GM23338 (cell line): ENCODE measurements around the gene INSM2. TPM values are rescaled to one million over a fixed set of nuclear protein-coding genes. Genes with fewer than 3 reads are reported as not detected.

Source experiments
- ATAC-seq: fragments of 200-7000 bp; cut with Tn5 transposase; 3 replicates; pipeline ENCODE4 v1.9.1; 2020
- DNase-seq: peaks from one replicate; pipeline ENCODE4 v3.0.0-alpha.2; 2015; ENCODE audit warnings: low spot score
- H2AFZ ChIP-seq: fragments of 200-600 bp; sonication (generic); 2 replicates; pipeline ENCODE4 v1.8.0; 2016; ENCODE audit warnings: antibody characterized with exemption, mild to moderate bottlenecking, moderate library complexity
- H3F3A ChIP-seq: fragments of 200-600 bp; sonication (generic); replicated peaks from 2 replicates; pipeline ENCODE4 v1.8.0; 2017; ENCODE audit warnings: antibody characterized with exemption, mixed run types, low read depth
- H3K27ac ChIP-seq: fragments of 200-600 bp; sonication (generic); 2 replicates; pipeline ENCODE4 v1.6.1; 2016; ENCODE audit warnings: low read depth
- H3K27me3 ChIP-seq: fragments of 200-600 bp; sonication (generic); 2 replicates; pipeline ENCODE4 v1.8.0; 2016; ENCODE audit warnings: mild to moderate bottlenecking, mixed run types, moderate library complexity; ENCODE audit not compliant: insufficient read depth
- H3K36me3 ChIP-seq: fragments of 200-600 bp; sonication (generic); 2 replicates; pipeline ENCODE4 v1.8.0; 2016; ENCODE audit warnings: mild to moderate bottlenecking; ENCODE audit not compliant: insufficient read depth
- H3K4me1 ChIP-seq: fragments of 200-600 bp; sonication (generic); 2 replicates; pipeline ENCODE4 v1.8.0; 2016; ENCODE audit warnings: mild to moderate bottlenecking, moderate library complexity; ENCODE audit not compliant: insufficient read depth
- H3K4me2 ChIP-seq: fragments of 200-600 bp; sonication (generic); 2 replicates; pipeline ENCODE4 v1.7.1; 2017; ENCODE audit warnings: mixed run types
- H3K4me3 ChIP-seq: fragments of 200-600 bp; sonication (generic); 2 replicates; pipeline ENCODE4 v1.6.1; 2016; ENCODE audit warnings: mixed run types
- H3K79me2 ChIP-seq: fragments of 200-600 bp; sonication (generic); replicated peaks from 2 replicates; pipeline ENCODE4 v1.8.0; 2017; ENCODE audit warnings: mild to moderate bottlenecking; ENCODE audit not compliant: insufficient read depth
- H3K9me2 ChIP-seq: fragments of 200-600 bp; sonication (generic); 2 replicates; pipeline ENCODE4 v1.8.0; 2017; ENCODE audit not compliant: insufficient read depth
- H4K20me1 ChIP-seq: fragments of 200-600 bp; sonication (generic); replicated peaks from 2 replicates; pipeline ENCODE4 v1.8.0; 2017; ENCODE audit warnings: mild to moderate bottlenecking; ENCODE audit not compliant: insufficient read depth
- H3K27ac Mint-ChIP-seq: 2 replicates; pipeline ENCODE4 v1.8.0; 2020; ENCODE audit warnings: inconsistent platforms, mild to moderate bottlenecking, moderate library complexity, mixed read lengths
- H3K27me3 Mint-ChIP-seq: 3 replicates; pipeline ENCODE4 v1.8.0; 2022; ENCODE audit warnings: low read depth, mild to moderate bottlenecking, moderate library complexity, mixed read lengths, inconsistent platforms; ENCODE audit not compliant: insufficient read depth, poor library complexity
- H3K36me3 Mint-ChIP-seq: 3 replicates; pipeline ENCODE4 v1.8.0; 2021; ENCODE audit warnings: low read depth, mild to moderate bottlenecking, inconsistent platforms, moderate library complexity, mixed read lengths
- H3K4me1 Mint-ChIP-seq: 3 replicates; pipeline ENCODE4 v1.8.0; 2020; ENCODE audit warnings: mild to moderate bottlenecking, inconsistent platforms, mixed read lengths
- H3K4me3 Mint-ChIP-seq: 3 replicates; pipeline ENCODE4 v1.8.0; 2021; ENCODE audit warnings: moderate library complexity, mild to moderate bottlenecking, inconsistent platforms, mixed read lengths
- H3K9me3 Mint-ChIP-seq: 3 replicates; pipeline ENCODE4 v1.8.0; 2020; ENCODE audit warnings: moderate library complexity, mild to moderate bottlenecking, inconsistent platforms, mixed read lengths
- CREB1 ChIP-seq: fragments of 250-450 bp; sonication (Bioruptor Pico); IDR thresholded peaks from 2 replicates; pipeline ENCODE4 v1.5.0; 2020; ENCODE audit warnings: low read depth, mild to moderate bottlenecking, moderate library complexity
- CTCF ChIP-seq, 2 experiments: fragments of 200-600 bp in 1 of 2; sonication (generic) in 1 of 2; conservative IDR thresholded peaks; 2 replicates each; pipeline versions ENCODE4 v1.5.1 to v1.6.1; 2016 to 2017; ENCODE audit warnings: antibody characterized with exemption in 2 of 2, low read depth in 2 of 2, mild to moderate bottlenecking in 2 of 2, moderate library complexity in 1 of 2
- ETS1 ChIP-seq: IDR thresholded peaks from 2 replicates; pipeline ENCODE4 v1.6.1; 2016; ENCODE audit warnings: antibody characterized with exemption
- EZH2phosphoT487 ChIP-seq: fragments of 200-600 bp; sonication (generic); IDR thresholded peaks from one replicate; pipeline ENCODE4 v1.8.1; 2018; ENCODE audit warnings: antibody characterized with exemption; ENCODE audit not compliant: unreplicated experiment
- JUNB ChIP-seq: IDR thresholded peaks from one replicate; pipeline ENCODE4 v1.6.1; 2016; ENCODE audit warnings: antibody characterized with exemption; ENCODE audit not compliant: unreplicated experiment
- NANOG ChIP-seq: IDR thresholded peaks from 2 replicates; pipeline ENCODE4 v1.6.1; 2016; ENCODE audit warnings: antibody characterized with exemption, borderline replicate concordance
- POLR2AphosphoS5 ChIP-seq: IDR thresholded peaks from 2 replicates; pipeline ENCODE4 v1.6.1; 2016; ENCODE audit warnings: antibody characterized with exemption, low read depth
- ZNF114 ChIP-seq: fragments of 250-450 bp; sonication (Bioruptor Pico); IDR thresholded peaks from 2 replicates; pipeline ENCODE4 v1.5.0; 2020; ENCODE audit warnings: mild to moderate bottlenecking, moderate library complexity
- ZNF331 ChIP-seq: fragments of 250-450 bp; sonication (Bioruptor Pico); IDR thresholded peaks from 2 replicates; pipeline ENCODE4 v1.5.0; 2020; ENCODE audit warnings: low read depth, mild to moderate bottlenecking, moderate library complexity
- ZNF462 ChIP-seq: fragments of 250-450 bp; sonication (Bioruptor Pico); IDR thresholded peaks from 2 replicates; pipeline ENCODE4 v1.5.0; 2020; ENCODE audit warnings: mild to moderate bottlenecking, moderate library complexity
- polyA plus RNA-seq: library from polyadenylated mRNA; unstranded; fragments of >200 nt; fragmentation: Nextera tagmentation; extraction: Ambion mirVana; gene quantifications from 2 replicates; pipeline ENCODE4 v1.2.1, GENCODE V29; 2016
- total RNA-seq: library from RNA; depleted of rRNA; stranded (reverse); fragments of >200 nt; shearing (Covaris generic); gene quantifications from 2 replicates; pipeline ENCODE4 v1.2.3, GENCODE V29; 2014

The INSM2 gene
- total and polyA plus RNA-seq, 2 experiments from 2014 or later, result not detected

GRCh38 chr14:35549551-35549950, 15.6 kb downstream of the INSM2 start:
- Histone ChIP-seq H3K36me3 (no peaks in the 10 kb centered on the region), H3K4me2 (no peak overlapping the region), H3K27ac (peak overlapping the region; percentile 8; the same call in 1 of the 2 replicates), H3K4me3 (no peak overlapping the region), H3K27me3 (no peaks in the 10 kb centered on the region), H3F3A (no peaks in the 10 kb centered on the region), H3K4me1 (no peaks in the 10 kb centered on the region), H4K20me1 (no peaks in the 10 kb centered on the region), H3K79me2 (no peaks in the 10 kb centered on the region), H3K9me2 (no peaks in the 10 kb centered on the region), H2AFZ (no peak overlapping the region)
- no peak for ATAC-seq
- Mint-ChIP-seq H3K4me1 (peaks cover 13% of the 10 kb centered on the region; the same call in 2 of the 3 replicates), H3K4me3 (no peak overlapping the region), H3K27ac (peak overlapping the region; percentile 18; the same call in 1 of the 2 replicates), H3K27me3 (no peaks in the 10 kb centered on the region), H3K9me3 (no peaks in the 10 kb centered on the region), H3K36me3 (no peaks in the 10 kb centered on the region)
- no peak for DNase-seq
- no peak for TF ChIP-seq POLR2AphosphoS5
- no peak for TF ChIP-seq NANOG
- no peak for TF ChIP-seq CTCF (conservative IDR thresholded peaks at IDR 0.05; ENCODE audit: low read depth in 2 of 2)
- TF ChIP-seq CREB1 (CRISPR knock-in tag), result no peak
- TF ChIP-seq ZNF462 (CRISPR knock-in tag), result no peak
- no peak for TF ChIP-seq JUNB
- TF ChIP-seq ZNF114 (CRISPR knock-in tag), result no peak
- TF ChIP-seq ZNF331, result no peak
- no peak for TF ChIP-seq ETS1
- TF ChIP-seq EZH2phosphoT487, result no peak
